Body of pancreas (tissue), 4 donors: ENCODE results near the gene PREX1.

ENCODE experiments used
- POLR2A ChIP-seq, 3 donors: fragments of 450-650 bp; IDR thresholded peaks; one replicate each; pipeline ENCODE4 v1.6.1; 2016; ENCODE audit warnings: antibody characterized with exemption in 3 of 3, mild to moderate bottlenecking in 2 of 3
- TF ChIP-seq, protein P1 (sequence below), 7 experiments: fragments of 450-650 bp in 4 of 7; fragments of 200-600 bp in 3 of 7; sonication (generic) in 3 of 7; IDR thresholded peaks; one replicate each; pipeline ENCODE4 v1.5.1; 2016 to 2019; ENCODE audit warnings: antibody characterized with exemption in 7 of 7

DNA sequence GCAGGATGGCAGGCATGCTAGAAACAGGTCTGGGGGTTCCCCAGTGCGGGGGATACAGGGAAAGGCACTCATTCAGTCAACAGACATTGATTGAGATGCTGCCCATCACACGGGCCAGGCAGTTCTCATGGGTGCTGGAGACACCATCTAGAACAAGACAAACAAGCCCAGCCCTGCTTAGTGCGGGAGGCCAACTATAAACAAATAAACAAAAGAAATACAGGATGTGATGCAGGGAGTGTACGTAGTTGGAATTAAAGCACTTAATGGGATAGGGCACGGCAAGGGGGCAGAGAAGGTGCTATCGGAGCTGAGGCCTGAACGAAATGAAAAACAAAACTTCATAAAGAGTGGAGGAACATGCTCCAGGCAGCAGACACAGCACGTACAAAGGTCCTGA is 169.3 kb downstream of the PREX1 start:
- TF ChIP-seq, protein P1, sequence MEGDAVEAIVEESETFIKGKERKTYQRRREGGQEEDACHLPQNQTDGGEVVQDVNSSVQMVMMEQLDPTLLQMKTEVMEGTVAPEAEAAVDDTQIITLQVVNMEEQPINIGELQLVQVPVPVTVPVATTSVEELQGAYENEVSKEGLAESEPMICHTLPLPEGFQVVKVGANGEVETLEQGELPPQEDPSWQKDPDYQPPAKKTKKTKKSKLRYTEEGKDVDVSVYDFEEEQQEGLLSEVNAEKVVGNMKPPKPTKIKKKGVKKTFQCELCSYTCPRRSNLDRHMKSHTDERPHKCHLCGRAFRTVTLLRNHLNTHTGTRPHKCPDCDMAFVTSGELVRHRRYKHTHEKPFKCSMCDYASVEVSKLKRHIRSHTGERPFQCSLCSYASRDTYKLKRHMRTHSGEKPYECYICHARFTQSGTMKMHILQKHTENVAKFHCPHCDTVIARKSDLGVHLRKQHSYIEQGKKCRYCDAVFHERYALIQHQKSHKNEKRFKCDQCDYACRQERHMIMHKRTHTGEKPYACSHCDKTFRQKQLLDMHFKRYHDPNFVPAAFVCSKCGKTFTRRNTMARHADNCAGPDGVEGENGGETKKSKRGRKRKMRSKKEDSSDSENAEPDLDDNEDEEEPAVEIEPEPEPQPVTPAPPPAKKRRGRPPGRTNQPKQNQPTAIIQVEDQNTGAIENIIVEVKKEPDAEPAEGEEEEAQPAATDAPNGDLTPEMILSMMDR (IDR thresholded peaks at IDR 0.05): no peak
- TF ChIP-seq POLR2A (IDR thresholded peaks at IDR 0.05): no peak
